ENCODE results near the gene CLEC7A. TPM values are rescaled to one million over a fixed set of nuclear protein-coding genes. Genes with fewer than 3 reads are reported as not detected.

The CLEC7A gene
- polyA plus RNA-seq, 2 of the 4 experiments (the other 2 are of a cell fraction), result not detected

GRCh38 chr12:10067942-10068341, 62.1 kb downstream of the CLEC7A start:
- ChIA-PET CTCF (no interaction called here), POLR2A (no interaction called here)
- Histone ChIP-seq H3K4me2 (no peak overlapping the region), H3K4me1 (no peaks in the 10 kb centered on the region), H3K4me3 (no peak overlapping the region), H3K27ac (no peak overlapping the region), H3K9me3 (no peaks in the 10 kb centered on the region)
- TF ChIP-seq MAX (IDR thresholded peaks at IDR 0.05) (no peak), NFE2L2 (conservative IDR thresholded peaks at IDR 0.05; ENCODE audit: low read length) (no peak), CTCF (IDR thresholded peaks at IDR 0.05) (no peak), CEBPB (IDR thresholded peaks at IDR 0.05) (no peak), USF2 (IDR thresholded peaks at IDR 0.05) (no peak)
- TF ChIP-seq, protein P1, sequence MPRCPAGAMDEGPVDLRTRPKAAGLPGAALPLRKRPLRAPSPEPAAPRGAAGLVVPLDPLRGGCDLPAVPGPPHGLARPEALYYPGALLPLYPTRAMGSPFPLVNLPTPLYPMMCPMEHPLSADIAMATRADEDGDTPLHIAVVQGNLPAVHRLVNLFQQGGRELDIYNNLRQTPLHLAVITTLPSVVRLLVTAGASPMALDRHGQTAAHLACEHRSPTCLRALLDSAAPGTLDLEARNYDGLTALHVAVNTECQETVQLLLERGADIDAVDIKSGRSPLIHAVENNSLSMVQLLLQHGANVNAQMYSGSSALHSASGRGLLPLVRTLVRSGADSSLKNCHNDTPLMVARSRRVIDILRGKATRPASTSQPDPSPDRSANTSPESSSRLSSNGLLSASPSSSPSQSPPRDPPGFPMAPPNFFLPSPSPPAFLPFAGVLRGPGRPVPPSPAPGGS (IDR thresholded peaks at IDR 0.05), result no peak
- DNase-seq (ENCODE audit: low read depth in 1 of 2, low spot score in 1 of 2), result no peak
- FAIRE-seq, result no peak
- no peak for ATAC-seq
- WGBS (ENCODE audit: missing lambda C conversion rate), result 36% methylated on average over 3 of the region's 3 CpGs

DNA sequence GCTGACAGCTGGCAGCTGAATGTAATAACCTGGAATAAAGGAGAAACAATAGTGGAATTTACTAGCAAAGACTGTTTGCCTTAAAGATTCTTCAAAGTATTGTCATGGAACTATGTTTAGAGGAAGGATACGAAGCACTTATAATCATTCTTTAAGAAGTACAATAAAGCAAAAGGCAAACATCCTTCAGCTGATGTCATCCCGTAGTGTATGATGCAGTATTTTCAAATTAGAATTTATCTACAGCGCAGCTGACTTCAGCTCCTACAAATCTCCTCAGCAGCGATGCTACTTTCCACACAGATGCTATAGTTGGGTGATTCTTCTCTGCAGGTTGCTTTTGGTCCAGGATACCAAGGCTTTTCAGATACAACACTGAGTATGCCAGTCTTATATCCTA, 62.7 kb downstream of the CLEC7A start:
- TF ChIP-seq, protein P1 (IDR thresholded peaks at IDR 0.05), result no peak
- no peak for TF ChIP-seq CHD4 (IDR thresholded peaks at IDR 0.05; ENCODE audit: borderline replicate concordance)
- no peak for TF ChIP-seq RNF2 (IDR thresholded peaks at IDR 0.05; ENCODE audit: borderline replicate concordance, low read depth)
- TF ChIP-seq FOXS1 (CRISPR knock-in tag; IDR thresholded peaks at IDR 0.05), result no peak
- no peak for TF ChIP-seq JUN (IDR thresholded peaks at IDR 0.05)
- no peak for TF ChIP-seq TFCP2L1 (CRISPR knock-in tag; IDR thresholded peaks at IDR 0.05)
- TF ChIP-seq CEBPB (IDR thresholded peaks at IDR 0.05), result no peak
- no peak for TF ChIP-seq RARB (CRISPR knock-in tag; IDR thresholded peaks at IDR 0.05)
- no peak for TF ChIP-seq EHF (CRISPR knock-in tag; IDR thresholded peaks at IDR 0.05)
- no peak for TF ChIP-seq RCOR1 (IDR thresholded peaks at IDR 0.05; ENCODE audit: low read depth, low read length)
- no peak for TF ChIP-seq FOSL2 (IDR thresholded peaks at IDR 0.05)
- TF ChIP-seq FOSL2 (CRISPR knock-in tag; IDR thresholded peaks at IDR 0.05), result no peak
- TF ChIP-seq CTCF (IDR thresholded peaks at IDR 0.05), result no peak
- TF ChIP-seq PBX3 (IDR thresholded peaks at IDR 0.05), result no peak
- TF ChIP-seq HEYL (CRISPR knock-in tag; IDR thresholded peaks at IDR 0.05), result no peak
- no peak for TF ChIP-seq MAFK (IDR thresholded peaks at IDR 0.05; ENCODE audit: partially characterized antibody)
- POLR2A ChIA-PET, result no interaction called here
- ATAC-seq (no peak), FAIRE-seq (no peak), DNase-seq (ENCODE audit: low read depth in 1 of 2, low spot score in 1 of 2) (no peak)
- Histone ChIP-seq H3K4me3 (no peak overlapping the region), H3K27ac (no peak overlapping the region), H3K4me2 (no peak overlapping the region), H3K4me1 (no peaks in the 10 kb centered on the region), H3K9me3 (no peaks in the 10 kb centered on the region)
- 36% methylated on average over 4 of the region's 4 CpGs for WGBS (ENCODE audit: missing lambda C conversion rate)
- CTCF ChIA-PET, result no interaction called here

Other genes starting within 250 kb of the CLEC7A start
- gene KLRF2, start 248.7 kb downstream of the CLEC7A start, polyA plus RNA-seq (2011; rRNA removed), result not detected in 2 replicates
- not detected in 3 replicates for gene KLRF2, start 248.7 kb downstream of the CLEC7A start, polyA plus RNA-seq (2017; fragmentation: RNase III; extraction: RNeasy Plus Mini Kit Qiagen cat#74134 plus additional on column Dnase treatment)
- not detected in 2 replicates for gene CLEC2A, start 197.8 kb downstream of the CLEC7A start, polyA plus RNA-seq (2011; rRNA removed)
- gene CLEC2A, start 197.8 kb downstream of the CLEC7A start, polyA plus RNA-seq (2017; fragmentation: RNase III; extraction: RNeasy Plus Mini Kit Qiagen cat#74134 plus additional on column Dnase treatment), result not detected in 3 replicates
- gene CLEC12A, start 158.8 kb downstream of the CLEC7A start, polyA plus RNA-seq (2011; rRNA removed), result not detected in 2 replicates
- not detected in 3 replicates for gene CLEC12A, start 158.8 kb downstream of the CLEC7A start, polyA plus RNA-seq (2017; fragmentation: RNase III; extraction: RNeasy Plus Mini Kit Qiagen cat#74134 plus additional on column Dnase treatment)
- not detected in 2 replicates for gene CLEC1B, start 131.1 kb downstream of the CLEC7A start, polyA plus RNA-seq (2011; rRNA removed)
- gene CLEC1B, start 131.1 kb downstream of the CLEC7A start, polyA plus RNA-seq (2017; fragmentation: RNase III; extraction: RNeasy Plus Mini Kit Qiagen cat#74134 plus additional on column Dnase treatment), result not detected in 3 replicates
- not detected in 2 replicates for gene CLEC12B, start 119.6 kb downstream of the CLEC7A start, polyA plus RNA-seq (2011; rRNA removed)
- gene CLEC12B, start 119.6 kb downstream of the CLEC7A start, polyA plus RNA-seq (2017; fragmentation: RNase III; extraction: RNeasy Plus Mini Kit Qiagen cat#74134 plus additional on column Dnase treatment), result not detected in 3 replicates
- gene CLEC9A, start 99.5 kb downstream of the CLEC7A start, polyA plus RNA-seq (2011; rRNA removed), result not detected in 2 replicates
- gene CLEC9A, start 99.5 kb downstream of the CLEC7A start, polyA plus RNA-seq (2017; fragmentation: RNase III; extraction: RNeasy Plus Mini Kit Qiagen cat#74134 plus additional on column Dnase treatment), result not detected in 3 replicates
- 0.06 TPM in 1 of 2 replicates, not detected in the other for gene CLEC1A, start 31.2 kb downstream of the CLEC7A start, polyA plus RNA-seq (2011; rRNA removed)
- not detected in 3 replicates for gene CLEC1A, start 31.2 kb downstream of the CLEC7A start, polyA plus RNA-seq (2017; fragmentation: RNase III; extraction: RNeasy Plus Mini Kit Qiagen cat#74134 plus additional on column Dnase treatment)
- gene OLR1, start 41.9 kb upstream of the CLEC7A start, polyA plus RNA-seq (2011; rRNA removed), result 0.59 and 0.95 TPM in 2 replicates
- 0.44 to 0.92 TPM (median 0.81 TPM) in 3 replicates for gene OLR1, start 41.9 kb upstream of the CLEC7A start, polyA plus RNA-seq (2017; fragmentation: RNase III; extraction: RNeasy Plus Mini Kit Qiagen cat#74134 plus additional on column Dnase treatment)
- gene TMEM52B, start 48.8 kb upstream of the CLEC7A start, polyA plus RNA-seq (2011; rRNA removed), result 0.08 and 0.39 TPM in 2 replicates
- 0.05 to 0.08 TPM (median 0.05 TPM) in 3 replicates for gene TMEM52B, start 48.8 kb upstream of the CLEC7A start, polyA plus RNA-seq (2017; fragmentation: RNase III; extraction: RNeasy Plus Mini Kit Qiagen cat#74134 plus additional on column Dnase treatment)
- 46.2 and 58.6 TPM in 2 replicates for gene GABARAPL1, start 82.7 kb upstream of the CLEC7A start, polyA plus RNA-seq (2011; rRNA removed)
- gene GABARAPL1, start 82.7 kb upstream of the CLEC7A start, polyA plus RNA-seq (2017; fragmentation: RNase III; extraction: RNeasy Plus Mini Kit Qiagen cat#74134 plus additional on column Dnase treatment), result 28.7 to 37.8 TPM (median 35.9 TPM) in 3 replicates
- gene KLRD1, start 177.7 kb upstream of the CLEC7A start, polyA plus RNA-seq (2011; rRNA removed), result 0.01 TPM in 1 of 2 replicates, not detected in the other
- not detected in 3 replicates for gene KLRD1, start 177.7 kb upstream of the CLEC7A start, polyA plus RNA-seq (2017; fragmentation: RNase III; extraction: RNeasy Plus Mini Kit Qiagen cat#74134 plus additional on column Dnase treatment)